ENCODE results near the gene UBE2R2.
"Not testable (repeated sequence)": the region's sequence is repeated elsewhere in the genome, so short reads cannot be mapped to it uniquely, and the experiment has no call there.

Gene UBE2R2

DNA sequence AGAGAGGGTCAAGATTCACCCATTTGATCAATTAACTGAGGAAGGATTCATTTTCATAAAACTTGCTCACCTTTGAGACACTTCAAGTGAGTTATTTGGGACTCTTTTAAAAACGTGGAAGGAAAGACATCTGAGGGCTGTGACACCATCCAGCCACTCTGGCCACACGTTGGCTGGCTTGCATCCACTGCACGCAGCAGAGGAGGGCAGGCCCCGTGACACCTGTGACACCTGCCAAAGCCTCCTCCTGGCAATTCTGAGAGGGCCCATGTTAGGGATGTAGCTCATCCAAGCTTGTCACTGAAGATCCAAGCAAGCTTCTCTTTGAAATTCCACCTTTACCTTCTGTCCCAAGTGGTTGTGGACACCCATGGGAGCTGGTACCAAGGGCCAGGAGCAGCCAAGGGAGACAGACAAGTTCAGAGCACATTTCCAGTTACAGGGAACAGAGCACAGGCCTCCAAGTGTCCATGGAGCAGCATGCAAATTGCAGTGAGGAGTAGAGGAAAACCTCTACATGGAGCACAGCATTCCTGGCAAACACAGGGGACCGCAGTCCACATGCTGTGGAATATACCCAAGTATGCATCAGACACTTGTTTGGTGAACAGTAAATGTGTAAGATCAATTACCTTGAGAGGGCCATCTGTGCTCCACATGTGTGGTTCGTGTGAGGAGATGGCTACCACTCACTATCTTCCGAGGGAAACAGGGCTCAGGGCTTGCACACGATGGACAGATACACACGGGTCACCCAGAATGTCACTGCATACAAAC lies 16.8 kb upstream of the UBE2R2 start:
- no peak for DNase-seq

DNA sequence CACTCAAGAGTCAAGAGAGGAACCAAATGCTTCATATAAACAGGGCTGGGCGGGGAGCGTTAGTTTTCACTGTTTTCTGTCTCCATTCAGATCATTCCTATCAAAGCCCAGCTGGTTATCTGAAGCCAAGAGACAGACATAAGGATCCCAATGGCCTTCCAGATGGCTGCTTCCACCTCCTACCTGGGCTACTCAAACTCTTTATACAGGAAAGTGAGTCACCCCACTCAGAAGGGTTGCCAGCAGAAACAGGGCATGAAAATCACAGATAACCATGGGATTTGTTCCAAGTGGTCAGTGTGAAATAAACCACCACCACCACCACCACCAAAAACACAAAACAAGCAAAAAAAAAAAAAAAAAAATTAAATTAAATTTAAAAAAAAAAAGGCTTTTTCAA lies 16.1 kb upstream of the UBE2R2 start:
- DNase-seq: no peak

DNA sequence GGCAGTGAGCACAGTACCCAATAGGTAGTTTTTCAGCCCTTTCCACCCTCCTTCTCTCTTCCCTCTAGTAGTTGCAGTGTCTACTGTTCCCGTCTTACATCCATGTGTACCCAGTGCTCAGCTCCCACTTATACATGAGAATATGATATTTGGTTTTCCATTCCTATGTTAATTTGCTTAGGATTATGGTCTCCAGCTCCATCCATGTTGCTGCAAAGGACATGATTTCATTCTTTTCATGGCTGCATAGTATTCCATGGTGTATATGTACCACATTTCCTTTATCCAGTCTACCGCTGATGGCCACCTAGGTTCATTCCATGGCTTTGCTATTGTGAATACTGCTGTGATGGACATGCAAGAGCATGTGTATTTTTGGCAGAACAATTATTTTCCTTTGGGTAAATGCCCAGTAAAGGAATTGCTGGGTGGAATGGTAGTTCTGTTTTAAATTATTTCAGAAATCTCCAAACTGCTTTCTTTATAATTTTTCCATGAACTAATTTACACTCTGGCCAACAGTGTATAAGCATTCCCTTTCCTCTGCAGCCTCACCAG lies 14.9 kb upstream of the UBE2R2 start:
- DNase-seq: not testable (repeated sequence)

DNA sequence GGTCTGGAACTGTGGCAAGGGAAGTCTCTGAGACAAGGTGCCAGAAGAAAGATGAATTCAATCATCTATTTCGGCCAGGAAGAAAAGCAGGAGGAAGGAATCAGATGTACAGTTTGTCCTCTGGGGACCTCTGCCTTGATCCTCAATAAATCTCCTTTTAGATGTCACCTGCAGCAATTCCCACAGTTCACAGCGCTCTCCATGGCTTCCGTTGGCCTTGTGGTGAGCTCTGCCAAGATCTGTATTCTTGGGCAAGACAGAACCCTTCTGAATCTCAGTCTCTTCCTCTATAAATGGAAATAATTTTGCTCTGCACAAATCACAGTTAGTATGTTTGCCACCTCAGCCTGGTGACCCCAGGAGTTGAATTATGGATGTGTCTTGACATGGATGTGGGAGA lies 12.8 kb upstream of the UBE2R2 start:
- not testable (repeated sequence) for DNase-seq

DNA sequence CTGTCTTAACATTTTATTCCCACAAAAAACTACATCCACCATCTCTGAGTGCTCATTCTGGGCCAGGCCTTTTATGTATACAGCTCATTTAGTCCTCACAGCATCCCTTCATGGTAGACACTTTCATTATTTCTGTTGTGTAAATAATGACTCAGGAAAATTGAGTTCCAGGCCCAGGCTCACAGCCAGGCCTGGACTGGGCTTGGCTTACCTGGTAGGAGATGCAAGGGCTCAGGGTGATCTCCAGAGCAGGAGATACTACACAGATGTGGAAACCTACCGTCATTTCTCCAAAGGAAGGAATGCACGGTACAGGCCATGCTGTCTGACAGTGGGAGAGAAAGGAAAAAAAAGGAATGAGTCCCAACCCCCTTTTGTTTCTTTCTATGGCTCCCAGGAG lies 9.8 kb upstream of the UBE2R2 start:
- DNase-seq: not testable (repeated sequence)

DNA sequence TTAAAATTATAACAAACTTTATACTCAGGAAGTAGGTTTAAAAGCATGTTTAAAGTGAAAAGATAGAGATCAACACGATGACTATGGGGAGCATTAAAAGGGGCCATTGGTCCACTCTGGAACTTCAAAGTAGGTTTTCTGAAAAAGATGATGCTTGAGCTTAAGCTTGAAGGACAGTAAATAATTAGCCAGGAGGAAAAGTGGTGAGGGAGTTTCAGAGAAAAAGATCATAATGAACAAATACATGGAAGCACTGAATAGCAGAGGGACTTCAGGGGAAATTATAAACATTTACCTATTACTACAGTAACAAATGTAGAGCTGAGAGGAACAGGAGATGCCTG lies 8.0 kb upstream of the UBE2R2 start:
- not testable (repeated sequence) for DNase-seq

DNA sequence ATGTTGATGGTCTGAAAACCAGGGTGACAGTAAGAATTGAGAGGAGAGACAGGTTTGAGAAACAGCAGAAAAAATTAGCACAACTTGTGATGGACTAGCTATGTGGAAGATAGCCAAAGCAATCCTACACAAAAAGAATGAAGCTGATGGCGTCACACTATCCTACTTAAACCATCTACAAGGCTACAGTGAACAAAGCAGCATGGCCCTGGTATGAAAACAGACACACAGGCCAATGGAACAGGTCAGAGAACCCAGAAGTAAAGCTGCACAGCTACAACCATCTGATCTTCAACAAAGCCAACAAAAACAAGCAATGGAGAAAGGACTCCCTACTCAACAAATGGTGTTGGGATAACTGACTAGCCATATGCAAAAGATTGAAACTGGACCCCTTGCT lies 7.5 kb upstream of the UBE2R2 start:
- no peak for DNase-seq

DNA sequence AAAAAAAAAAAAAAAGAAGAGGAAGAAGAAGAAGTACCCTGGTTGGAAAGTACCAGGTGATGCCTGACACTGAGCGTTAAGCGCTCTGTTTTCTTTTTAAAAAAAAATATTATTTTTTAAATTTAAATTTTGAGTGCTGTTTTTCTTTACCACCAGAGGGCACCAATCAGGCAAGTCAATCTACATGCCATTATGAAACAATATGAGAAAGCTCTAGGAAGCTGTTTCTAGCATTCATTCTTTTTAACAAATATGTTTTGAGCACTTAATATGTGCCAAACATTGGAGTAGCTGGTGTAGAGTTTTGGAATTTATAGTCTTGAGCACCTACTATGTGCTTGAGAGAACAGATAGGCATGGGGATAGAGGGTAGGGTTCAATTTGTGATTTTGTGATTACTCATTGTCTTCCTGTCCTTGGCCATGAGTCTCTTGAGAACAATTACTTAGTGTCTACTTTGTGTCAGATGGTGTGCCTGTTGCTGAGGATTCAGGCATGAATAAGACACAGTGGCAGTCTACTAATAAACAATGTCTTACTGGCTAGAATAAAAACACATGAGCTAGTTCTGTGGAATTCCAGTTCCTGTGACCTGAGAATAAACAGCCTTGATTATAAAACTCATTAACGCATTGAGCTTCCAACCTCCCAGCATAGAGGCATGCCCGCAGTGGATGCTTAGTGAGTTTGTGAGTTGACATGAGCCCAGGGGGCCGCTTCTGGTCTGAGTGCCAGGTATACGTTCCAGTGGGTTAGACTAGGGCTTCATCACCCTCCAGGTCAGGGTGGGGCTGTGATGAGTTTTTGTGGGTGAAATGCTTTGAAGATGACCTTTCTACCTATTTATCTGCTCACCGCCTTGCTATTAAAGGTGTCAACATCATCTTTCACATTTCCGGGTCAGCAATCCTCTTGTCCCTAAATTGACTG lies 3.0 kb upstream of the UBE2R2 start:
- DNase-seq: peak; percentile 37 to 68

DNA sequence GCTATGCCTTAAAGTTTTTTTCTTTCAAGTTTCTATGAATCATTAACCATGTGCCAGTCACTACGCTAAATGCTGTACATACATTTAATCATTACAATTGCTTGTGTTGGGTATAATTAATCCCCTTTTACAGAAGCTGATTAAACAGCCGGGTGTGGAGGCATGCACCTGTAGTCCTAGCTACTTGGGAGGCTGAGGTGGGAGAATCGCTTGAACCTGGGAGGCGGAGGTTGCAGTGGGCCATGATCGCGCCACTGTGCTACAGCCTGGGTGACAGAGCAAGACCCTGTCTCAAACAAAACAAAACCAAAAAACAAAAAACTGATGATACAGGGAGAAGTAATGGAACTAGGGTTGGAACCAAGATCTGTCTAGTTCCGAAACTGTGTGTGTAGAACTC lies 1.2 kb upstream of the UBE2R2 start:
- no peak for DNase-seq

DNA sequence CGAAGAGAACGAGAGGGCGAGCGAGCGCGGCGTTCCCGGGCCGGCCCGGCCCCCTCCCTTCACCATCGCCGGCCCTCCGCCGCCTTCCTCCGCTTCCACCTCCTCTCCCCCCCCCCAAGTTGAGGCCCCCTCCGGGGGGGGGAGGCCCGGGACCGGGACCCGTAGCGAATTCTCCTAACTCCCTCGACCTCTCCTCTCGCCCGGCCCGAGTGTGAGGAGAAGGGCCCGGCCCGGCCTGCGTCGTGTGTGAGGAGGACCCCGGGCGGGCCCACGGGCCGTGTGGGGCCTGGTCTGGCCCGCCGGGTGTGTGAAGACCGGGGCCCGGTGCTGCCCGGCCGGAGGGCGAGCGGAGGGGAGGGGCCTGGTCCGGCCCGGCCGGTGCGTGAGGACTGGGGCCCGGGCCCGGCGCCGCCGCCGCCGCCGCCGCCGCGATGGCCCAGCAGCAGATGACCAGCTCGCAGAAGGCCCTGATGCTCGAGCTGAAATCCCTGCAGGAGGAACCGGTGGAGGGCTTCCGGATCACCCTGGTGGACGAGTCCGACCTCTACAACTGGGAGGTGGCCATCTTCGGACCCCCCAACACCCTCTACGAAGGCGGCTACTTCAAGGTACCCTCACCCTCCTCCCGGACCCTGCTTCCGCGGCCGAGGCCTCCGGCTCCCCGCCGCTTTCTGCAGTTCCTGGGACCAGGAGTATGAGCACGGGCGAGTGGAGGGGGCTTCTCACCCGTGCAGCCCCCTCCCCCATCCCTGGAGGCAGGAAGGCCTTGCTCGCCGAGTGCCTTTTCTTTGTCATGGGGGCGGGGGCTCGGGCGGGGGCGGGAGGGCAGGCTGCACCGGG lies 587 bp downstream of the UBE2R2 start:
- peak; percentile 59 to 61 for DNase-seq

DNA sequence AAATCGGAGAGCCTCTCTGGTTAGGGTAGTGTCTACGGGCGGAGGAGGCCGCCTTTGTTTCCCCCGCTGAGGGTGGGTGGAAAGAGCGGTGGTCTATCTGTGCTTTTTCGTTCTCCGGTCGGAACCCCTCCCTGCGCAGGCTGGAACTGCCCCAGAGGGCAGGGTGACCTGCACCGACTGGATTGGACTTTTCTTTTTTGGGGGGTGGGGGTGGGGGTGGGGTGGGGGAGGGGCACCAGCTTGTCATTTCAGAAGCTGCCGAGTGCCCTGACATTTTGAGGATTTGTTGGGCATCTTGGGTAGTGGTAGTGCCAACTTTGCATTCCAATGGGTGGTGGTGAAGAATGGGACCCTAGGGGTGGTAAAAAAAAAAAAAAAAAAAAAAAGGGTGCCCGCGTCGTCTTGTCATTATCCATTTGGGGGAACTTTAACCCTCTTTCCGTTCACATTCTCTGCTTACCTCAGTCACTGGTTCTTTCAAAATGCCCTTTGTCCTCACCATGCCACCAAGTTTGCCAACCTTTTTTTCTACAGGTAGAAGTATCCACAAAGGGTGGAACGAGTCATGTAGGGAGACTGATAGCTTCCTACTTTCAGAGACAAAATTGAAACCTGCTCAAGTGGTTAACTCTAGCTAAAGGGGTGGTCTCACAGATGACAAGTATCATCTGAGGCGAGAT lies 1.3 kb downstream of the UBE2R2 start:
- DNase-seq: peak in 1 of 2 donors; percentile 41

DNA sequence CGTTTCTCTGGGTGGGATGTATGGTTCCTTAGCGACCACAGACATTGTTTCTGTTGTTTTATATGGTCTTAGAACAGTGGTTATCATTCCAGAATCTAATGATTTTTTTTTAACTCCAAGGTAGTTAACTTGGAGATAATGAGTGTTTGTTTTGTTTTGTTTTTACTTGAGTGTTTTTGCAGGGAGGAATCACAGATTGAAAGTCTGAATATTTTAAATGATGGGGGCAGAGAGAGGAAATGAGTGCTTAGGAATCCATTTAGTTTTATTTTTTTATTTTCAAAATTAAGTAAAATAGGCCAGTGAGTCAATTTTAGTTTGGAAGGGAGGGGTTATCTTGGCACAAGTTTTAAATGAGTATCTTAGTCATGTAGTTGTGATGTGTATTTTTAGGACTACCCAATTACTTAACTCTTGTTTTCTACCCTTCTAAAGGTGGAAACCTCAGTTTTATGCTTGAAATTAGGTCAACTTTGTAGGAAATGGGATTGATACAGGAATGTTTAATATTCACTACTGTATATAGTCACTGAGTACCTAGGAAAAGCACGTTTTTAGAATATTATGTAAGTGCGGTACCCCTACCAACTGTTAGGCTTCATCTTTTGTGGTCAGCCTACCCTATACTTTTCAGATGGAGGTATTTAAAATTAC lies 2.0 kb downstream of the UBE2R2 start:
- DNase-seq: peak in 1 of 2 donors; percentile 8

DNA sequence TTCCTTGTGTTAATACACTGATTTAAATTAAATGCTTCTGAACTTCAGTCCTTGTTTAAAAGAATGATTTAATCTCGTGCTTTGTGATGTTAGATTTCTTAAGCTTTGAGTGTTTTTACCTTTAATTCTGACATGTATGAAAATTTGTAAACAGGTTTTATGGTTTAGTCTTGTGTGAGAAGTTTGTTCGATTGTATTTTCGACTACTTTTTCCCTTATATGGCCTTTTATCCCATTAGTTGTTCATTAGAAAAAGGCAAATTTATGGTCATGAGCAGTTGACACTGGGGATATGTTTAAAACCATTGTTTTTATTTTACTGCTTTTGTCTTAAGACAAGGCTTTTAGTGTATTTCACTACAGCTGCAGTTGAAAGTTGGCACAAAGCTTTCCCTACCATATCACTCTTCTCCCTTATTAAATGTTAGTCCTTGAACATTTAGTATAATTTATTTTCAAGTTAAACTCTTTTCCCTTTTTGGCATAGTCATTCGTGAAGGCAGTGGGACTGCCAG lies 3.3 kb downstream of the UBE2R2 start:
- no peak for DNase-seq

DNA sequence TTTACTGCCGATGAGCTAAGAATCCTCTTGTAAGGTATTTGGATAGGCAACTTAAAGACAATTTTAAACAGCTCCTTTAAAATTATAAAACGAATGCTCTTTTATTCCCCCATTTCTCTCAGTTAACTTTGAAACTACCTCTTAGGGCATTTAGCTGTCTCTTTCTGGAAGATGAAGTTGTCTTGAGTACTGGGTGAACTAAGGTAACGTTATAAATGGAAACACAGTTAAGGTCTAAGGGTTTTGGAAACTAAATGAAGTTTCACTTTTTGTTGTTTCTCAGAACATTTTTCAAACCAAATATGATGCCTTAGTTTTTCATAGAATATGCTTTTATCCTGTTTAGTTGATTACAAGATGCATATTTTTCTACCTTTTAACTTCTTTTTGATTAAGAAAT lies 6.8 kb downstream of the UBE2R2 start:
- no peak for DNase-seq

DNA sequence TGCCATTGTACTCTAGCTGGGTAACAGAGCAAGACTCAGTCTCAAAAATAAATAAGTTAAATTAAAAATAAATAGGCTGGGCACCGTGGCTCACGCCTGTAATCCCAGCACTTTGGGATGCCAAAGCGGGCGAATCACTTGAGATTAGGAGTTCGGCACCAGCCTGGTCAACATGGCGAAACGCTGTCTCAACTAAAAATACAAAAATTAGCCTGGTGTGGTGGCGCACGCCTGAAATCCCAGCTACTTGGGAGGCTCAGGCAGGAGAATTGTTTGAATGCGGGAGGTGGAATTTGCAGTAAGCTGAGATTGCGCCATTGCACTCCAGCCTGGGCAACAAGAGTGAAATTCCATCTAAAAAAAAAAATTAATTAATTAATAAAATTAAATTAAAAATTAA lies 10.3 kb downstream of the UBE2R2 start:
- not testable (repeated sequence) for DNase-seq

DNA sequence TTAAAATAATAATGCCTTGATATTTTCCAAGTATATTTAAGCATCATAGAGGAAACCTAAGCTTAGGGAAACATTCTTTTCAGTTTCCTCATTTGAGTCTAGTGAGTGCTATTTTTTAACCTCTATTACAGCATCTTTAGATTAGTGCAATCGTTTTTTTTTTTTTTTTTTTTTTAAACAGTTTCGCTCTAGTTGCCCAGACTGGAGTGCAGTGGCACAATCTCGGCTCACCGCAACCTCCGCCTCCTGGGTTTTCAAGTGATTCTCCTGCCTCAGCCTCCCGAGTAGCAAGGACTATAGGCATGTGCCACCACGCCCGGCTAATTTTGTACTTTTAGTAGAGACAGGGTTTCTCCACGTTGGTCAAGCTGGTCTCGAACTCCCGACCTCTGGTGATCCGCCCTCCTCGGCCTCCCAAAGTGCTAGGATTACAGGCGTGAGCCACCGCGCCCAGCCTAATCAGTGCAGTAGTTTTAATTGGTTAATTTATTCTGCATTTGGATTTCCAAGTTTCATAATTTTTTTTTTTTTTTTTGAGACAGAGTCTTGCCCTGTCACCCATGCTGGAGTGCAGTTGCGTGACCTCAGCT lies 12.8 kb downstream of the UBE2R2 start:
- DNase-seq: not testable (repeated sequence)

DNA sequence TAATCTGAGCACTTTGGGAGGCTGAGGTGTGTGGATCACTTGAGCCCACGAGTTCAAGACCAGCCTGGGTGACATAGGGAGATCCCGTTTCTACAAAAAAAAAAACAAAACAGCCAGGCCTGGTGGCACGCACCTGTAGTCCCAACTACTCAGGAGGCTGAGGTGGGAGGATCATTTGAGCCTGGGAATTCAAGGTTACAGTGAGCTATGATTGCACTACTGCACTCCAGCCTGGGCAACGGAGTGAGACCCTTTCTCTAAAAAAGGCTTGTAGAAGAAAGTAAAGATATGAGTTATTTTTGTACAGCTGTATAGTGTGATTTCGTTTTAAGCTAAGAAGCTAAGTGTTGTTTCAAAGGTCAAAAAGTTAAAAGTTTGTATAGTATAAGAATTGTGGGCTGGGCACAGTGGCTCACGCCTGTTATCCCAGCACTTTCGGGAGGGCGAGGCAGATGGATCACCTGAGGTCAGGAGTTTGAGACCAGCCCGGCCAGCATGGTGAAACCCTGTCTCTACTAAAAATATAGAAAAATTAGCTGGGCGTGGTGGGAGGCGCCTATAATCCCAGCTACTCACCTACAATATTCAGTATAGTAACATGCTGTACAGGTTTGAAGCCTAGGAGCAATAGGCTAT lies 18.8 kb downstream of the UBE2R2 start:
- DNase-seq: no peak

DNA sequence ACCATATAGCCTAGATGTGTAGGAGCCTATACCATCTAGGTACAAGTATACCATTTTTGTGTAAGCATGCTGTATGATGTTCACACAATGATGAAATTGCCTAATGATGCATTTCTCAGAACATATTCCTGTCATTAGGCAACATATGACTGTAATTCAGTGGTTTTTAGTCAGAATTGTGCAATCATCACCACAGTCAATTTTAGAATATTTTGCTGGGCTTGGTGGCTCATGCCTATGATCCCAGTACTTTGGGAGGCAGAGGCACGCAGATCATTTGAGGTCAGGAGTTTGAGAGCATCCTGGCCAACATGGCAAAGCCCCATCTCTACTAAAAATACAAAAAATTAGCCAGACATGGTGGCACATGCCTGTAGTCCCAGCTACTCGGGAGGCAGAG lies 19.3 kb downstream of the UBE2R2 start:
- DNase-seq: not testable (repeated sequence)

DNA sequence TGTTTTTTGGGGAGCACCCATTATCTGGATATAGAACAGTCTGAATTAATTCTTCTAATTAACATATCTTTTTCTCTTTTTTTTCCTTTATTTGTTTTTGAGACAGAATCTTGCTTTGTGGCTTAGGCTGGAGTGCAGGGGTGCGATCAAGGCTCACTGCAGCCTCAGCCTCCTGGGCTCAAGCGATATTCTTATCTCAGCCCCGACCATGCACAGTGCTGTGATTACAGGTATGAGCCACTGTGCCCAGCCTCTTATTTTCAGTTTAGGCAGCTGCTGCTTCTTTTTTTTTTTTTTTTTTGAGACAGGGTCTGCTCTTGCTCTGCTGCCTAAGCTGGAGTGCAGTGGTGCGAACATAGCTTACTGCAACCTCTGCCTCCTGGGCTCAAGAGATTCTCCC lies 20.2 kb downstream of the UBE2R2 start:
- no peak for DNase-seq

DNA sequence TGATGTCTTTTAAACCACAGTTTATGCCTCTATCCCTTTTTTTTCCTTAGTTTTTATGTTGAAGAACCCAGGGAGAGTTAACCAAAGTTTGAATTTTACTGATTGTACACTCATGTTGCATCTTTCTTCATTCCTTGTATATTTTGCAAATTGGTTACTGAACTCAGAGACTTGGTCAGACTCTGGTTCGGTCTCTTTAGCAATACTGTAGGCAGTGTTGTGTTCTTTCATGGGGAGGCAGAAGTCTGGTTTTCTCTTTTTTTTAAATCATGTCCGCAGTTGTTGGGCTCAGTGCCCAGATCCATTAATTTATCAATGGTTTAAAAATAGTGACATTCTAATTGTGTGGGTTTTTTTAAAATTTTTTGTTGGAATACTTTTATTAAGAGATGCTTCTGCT lies 23.4 kb downstream of the UBE2R2 start:
- no peak for DNase-seq
